Mammary epithelial cell (primary cell): ENCODE data around the gene LY9.

ENCODE experiments used
- EZH2 ChIP-seq: IDR thresholded peaks from 2 replicates; pipeline ENCODE4 v1.6.1; 2012; ENCODE audit warnings: low read length, inconsistent platforms, borderline replicate concordance
- TF ChIP-seq, protein P1 (sequence below), 2 donors: IDR thresholded peaks in 1 of 2; conservative IDR thresholded peaks in 1 of 2; 2 replicates each; pipeline ENCODE4 v1.5.1; 2011 to 2012; ENCODE audit warnings: inconsistent platforms in 2 of 2, low read length in 2 of 2, mild to moderate bottlenecking in 2 of 2, control low read depth in 1 of 2, low read depth in 1 of 2; ENCODE audit not compliant: insufficient read depth in 1 of 2; ENCODE audit errors: extremely low read depth in 1 of 2

DNA sequence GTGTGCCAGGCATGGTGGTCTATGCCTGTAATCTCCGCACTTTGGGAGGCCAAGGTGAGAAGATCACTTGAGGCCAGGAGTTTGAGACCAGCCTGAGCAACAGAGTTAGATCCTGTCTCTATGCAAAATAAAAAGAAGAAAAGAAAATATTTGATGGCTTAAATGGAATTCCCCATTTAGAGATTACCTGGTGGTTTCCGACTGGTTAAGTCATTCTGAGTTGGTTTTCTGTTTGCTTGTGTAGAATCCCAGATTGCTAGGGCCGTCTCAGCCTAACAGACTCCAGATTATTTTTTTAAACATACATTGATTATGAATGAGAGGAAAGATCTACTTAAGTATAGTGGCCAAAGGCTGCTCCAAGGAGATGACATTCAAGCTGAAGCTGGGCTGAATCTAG lies 22.9 kb upstream of the LY9 start:
- TF ChIP-seq, protein P1, sequence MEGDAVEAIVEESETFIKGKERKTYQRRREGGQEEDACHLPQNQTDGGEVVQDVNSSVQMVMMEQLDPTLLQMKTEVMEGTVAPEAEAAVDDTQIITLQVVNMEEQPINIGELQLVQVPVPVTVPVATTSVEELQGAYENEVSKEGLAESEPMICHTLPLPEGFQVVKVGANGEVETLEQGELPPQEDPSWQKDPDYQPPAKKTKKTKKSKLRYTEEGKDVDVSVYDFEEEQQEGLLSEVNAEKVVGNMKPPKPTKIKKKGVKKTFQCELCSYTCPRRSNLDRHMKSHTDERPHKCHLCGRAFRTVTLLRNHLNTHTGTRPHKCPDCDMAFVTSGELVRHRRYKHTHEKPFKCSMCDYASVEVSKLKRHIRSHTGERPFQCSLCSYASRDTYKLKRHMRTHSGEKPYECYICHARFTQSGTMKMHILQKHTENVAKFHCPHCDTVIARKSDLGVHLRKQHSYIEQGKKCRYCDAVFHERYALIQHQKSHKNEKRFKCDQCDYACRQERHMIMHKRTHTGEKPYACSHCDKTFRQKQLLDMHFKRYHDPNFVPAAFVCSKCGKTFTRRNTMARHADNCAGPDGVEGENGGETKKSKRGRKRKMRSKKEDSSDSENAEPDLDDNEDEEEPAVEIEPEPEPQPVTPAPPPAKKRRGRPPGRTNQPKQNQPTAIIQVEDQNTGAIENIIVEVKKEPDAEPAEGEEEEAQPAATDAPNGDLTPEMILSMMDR (conservative IDR thresholded peaks at IDR 0.05 in 1 of 2, IDR thresholded peaks at IDR 0.05 in 1 of 2; ENCODE audit: extremely low read depth in 1 of 2, insufficient read depth in 1 of 2, low read depth in 1 of 2, low read length in 2 of 2), result no peak
- TF ChIP-seq EZH2, result no peak
